Activated B cell treated with CpG ODN at 0.5 μM for 24 hours (primary cell): ENCODE results near the gene XIRP1. TPM values are rescaled to one million over a fixed set of nuclear protein-coding genes. Genes with fewer than 3 reads are reported as not detected.
A peak's percentile ranks its signal among the peaks of the same experiment; 100 is the strongest.

Experiments
- ATAC-seq: fragments of 200-7000 bp; cut with Tn5 transposase; one replicate; pipeline ENCODE4 v1.10.0; 2021; ENCODE audit warnings: low read depth, mild to moderate bottlenecking, moderate library complexity
- CTCF ChIA-PET: fragments of 350-600 bp; sonication (Branson Sonifier 250); formaldehyde crosslinking; loops from one replicate; lab custom pipeline; 2021; ENCODE audit warnings: antibody characterized with exemption; lab: Charles Lee
- POLR2A ChIA-PET: fragments of 350-600 bp; sonication (Branson Sonifier 250); formaldehyde crosslinking; loops from one replicate; lab custom pipeline; 2021; ENCODE audit warnings: antibody characterized with exemption; lab: Charles Lee
- DNase-seq: peaks from one replicate; pipeline ENCODE4 v3.0.0; 2022
- H3K27ac Mint-ChIP-seq: one replicate; pipeline ENCODE4 v1.8.0; 2020; ENCODE audit warnings: mixed read lengths
- H3K27me3 Mint-ChIP-seq: one replicate; pipeline ENCODE4 v1.8.0; 2021; ENCODE audit warnings: mixed read lengths
- H3K36me3 Mint-ChIP-seq: one replicate; pipeline ENCODE4 v1.8.0; 2021; ENCODE audit warnings: low read depth, mixed read lengths
- H3K4me1 Mint-ChIP-seq: one replicate; pipeline ENCODE4 v1.8.0; 2021; ENCODE audit warnings: mixed read lengths
- H3K4me3 Mint-ChIP-seq: one replicate; pipeline ENCODE4 v1.8.0; 2020; ENCODE audit warnings: mild to moderate bottlenecking, mixed read lengths
- H3K9me3 Mint-ChIP-seq: one replicate; pipeline ENCODE4 v1.8.0; 2020; ENCODE audit warnings: mixed read lengths
- CTCF ChIP-seq: fragments of 200-600 bp; IDR thresholded peaks from one replicate; pipeline ENCODE4 v1.8.0; 2022; ENCODE audit warnings: antibody characterized with exemption, mild to moderate bottlenecking
- intact Hi-C: fragments of 100-400 bp; cut with micrococcal nuclease; formaldehyde crosslinking; loops from one replicate; pipeline ENCODE4 v1.15.1; 2024
- total RNA-seq: library from RNA; stranded (reverse); gene quantifications from 2 replicates; pipeline ENCODE4 v1.2.3, GENCODE V29; 2022

Gene XIRP1
- total RNA-seq, 1 donor from 2014 or later = 0.60 TPM

DNA sequence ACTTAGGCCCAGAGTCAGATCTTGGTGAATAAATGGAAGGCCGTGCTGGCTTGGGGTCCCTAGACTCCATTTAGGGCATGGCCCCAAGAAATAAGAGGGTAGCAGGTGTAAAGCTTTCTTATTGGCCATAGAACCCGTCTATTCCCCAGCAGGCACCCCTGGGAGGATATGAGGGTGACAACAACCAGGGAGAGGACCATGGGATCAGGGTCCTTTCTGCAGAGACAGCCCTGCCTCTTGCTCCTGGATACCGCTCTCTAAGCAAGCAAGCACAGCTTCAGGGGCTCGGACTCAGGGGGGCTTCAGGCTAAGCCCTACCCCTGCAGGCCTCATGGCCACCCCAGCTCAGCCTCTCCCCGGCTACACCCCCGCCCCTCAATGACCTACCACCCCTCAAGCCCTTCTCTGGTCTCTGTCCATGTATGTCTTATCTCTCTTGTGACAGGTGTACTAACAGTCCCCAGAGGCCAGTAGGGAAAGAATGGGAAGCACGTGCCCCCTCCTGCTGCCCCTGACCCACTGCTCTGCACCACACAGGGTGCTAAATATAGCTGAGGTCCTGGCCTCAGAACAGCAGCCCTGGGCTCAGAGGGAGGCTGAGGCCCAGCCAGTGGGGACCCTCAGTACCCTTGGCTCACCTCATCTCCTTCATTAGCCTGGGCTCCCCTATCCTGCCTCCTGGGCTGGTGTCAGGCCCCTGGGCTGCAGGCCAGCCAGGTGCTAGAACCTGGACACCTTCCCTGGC, 1.9 kb downstream of the XIRP1 start:
- TF ChIP-seq CTCF = no peak
- Mint-ChIP-seq H3K27ac (no peak overlapping the region), H3K9me3 (no peaks in the 10 kb centered on the region), H3K36me3 (no peaks in the 10 kb centered on the region), H3K4me3 (no peak overlapping the region), H3K4me1 (peaks cover 18% of the 10 kb centered on the region), H3K27me3 (no peaks in the 10 kb centered on the region)
- ATAC-seq = no peak
- no peak for DNase-seq
- ChIA-PET POLR2A (interaction anchor here (0.7 to 5.1 kb wide), 4 partner anchors 12 to 97 kb away, joined by 3 to 39 read pairs (median 4); no protein-coding TSS in a partner anchor), CTCF (interaction anchor here (0.6 to 14.8 kb wide), 23 partner anchors 12 to 187 kb away, joined by 3 to 585 read pairs (median 5); partner anchors contain the start of gene CX3CR1)
- intact Hi-C loops = loop anchor here (1.0 kb wide), 1 partner anchor 71 kb away; no protein-coding TSS in a partner anchor

- DNase-seq = peak; percentile 44
- Mint-ChIP-seq H3K4me3 (no peak overlapping the region), H3K36me3 (no peaks in the 10 kb centered on the region), H3K27me3 (no peaks in the 10 kb centered on the region), H3K4me1 (peaks cover 18% of the 10 kb centered on the region), H3K9me3 (no peaks in the 10 kb centered on the region), H3K27ac (no peak overlapping the region)
- ATAC-seq = peak; percentile 87
- TF ChIP-seq CTCF = no peak
- POLR2A ChIA-PET = interaction anchor here (1.0 to 5.1 kb wide), 2 partner anchors 62 to 98 kb away, joined by 3 to 39 read pairs; no protein-coding TSS in a partner anchor
- intact Hi-C loops = loop anchor here (1.0 kb wide), 5 partner anchors 18 to 188 kb away; no protein-coding TSS in a partner anchor
- CTCF ChIA-PET = interaction anchor here (0.6 to 14.8 kb wide), 27 partner anchors 12 to 217 kb away, joined by 3 to 585 read pairs (median 4); partner anchors contain the start of genes CX3CR1 and RPSA
These were observed 2.5 kb downstream of the XIRP1 start for GRCh38 chr3:39189959-39190269.

DNA sequence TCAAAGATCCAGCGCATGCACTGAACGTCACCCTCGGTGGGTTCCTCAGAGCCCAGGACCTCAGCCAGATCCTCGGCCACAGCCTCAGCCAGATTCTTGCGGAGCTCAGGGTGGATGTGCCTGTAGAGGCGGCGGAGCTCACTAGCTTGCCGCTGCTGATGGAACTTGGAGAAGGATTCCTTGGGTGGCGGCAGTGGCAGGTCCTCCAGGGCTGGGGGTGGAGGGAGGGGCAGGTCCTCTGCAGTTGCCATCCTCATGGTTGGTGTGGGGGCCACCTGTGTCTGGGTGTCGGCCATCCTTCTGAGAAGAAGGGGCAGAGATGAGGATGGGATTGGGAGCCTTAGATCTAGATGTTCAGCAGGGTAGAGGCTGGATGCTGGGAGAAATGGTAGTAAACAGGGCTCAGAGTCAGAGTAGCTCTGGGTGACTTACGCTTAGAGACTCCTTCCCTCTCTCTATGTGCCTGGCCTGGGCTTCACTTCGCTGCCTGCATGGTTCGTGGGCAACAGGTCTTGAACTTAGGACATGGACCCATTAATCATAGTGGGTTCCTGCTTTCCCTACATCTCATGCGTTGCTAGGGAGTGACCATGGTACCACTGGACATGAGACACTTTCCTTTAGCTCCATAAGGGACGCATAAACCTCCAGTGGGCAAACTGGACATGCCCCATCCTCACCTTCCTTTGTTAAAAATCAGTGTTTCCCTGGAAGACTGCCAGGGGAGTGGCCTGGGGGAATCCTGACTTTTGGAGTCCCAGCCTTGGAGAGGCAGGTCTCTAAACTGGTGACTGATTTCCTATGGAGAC, 3.0 kb downstream of the XIRP1 start:
- no peak overlapping the region for H3K27ac Mint-ChIP-seq
- ChIA-PET POLR2A (interaction anchor here (0.7 to 5.1 kb wide), 3 partner anchors 61 to 98 kb away, joined by 3 to 39 read pairs (median 6); no protein-coding TSS in a partner anchor), CTCF (interaction anchor here (0.8 to 14.8 kb wide), 25 partner anchors 11 to 218 kb away, joined by 3 to 585 read pairs (median 5); partner anchors contain the start of genes CX3CR1, RPSA and TTC21A)
- H3K4me1 Mint-ChIP-seq = peaks cover 18% of the 10 kb centered on the region
- no peaks in the 10 kb centered on the region for H3K36me3 Mint-ChIP-seq
- no peak overlapping the region for H3K4me3 Mint-ChIP-seq
- ATAC-seq = no peak
- H3K27me3 Mint-ChIP-seq = no peaks in the 10 kb centered on the region
- intact Hi-C loops = loop anchor here (1.0 kb wide), 4 partner anchors 19 to 189 kb away; no protein-coding TSS in a partner anchor
- no peak for DNase-seq
- H3K9me3 Mint-ChIP-seq = no peaks in the 10 kb centered on the region
- TF ChIP-seq CTCF = no peak

GRCh38 chr3:39188271-39189149, 3.9 kb downstream of the XIRP1 start:
- ChIA-PET CTCF (interaction anchor here (0.8 to 14.8 kb wide), 8 partner anchors 21 to 189 kb away, joined by 3 to 585 read pairs (median 8); partner anchors contain the start of gene TTC21A), POLR2A (interaction anchor here (0.7 to 5.1 kb wide), 2 partner anchors 80 to 99 kb away, joined by 6 to 39 read pairs; no protein-coding TSS in a partner anchor)
- no peak for TF ChIP-seq CTCF
- Mint-ChIP-seq H3K9me3 (no peaks in the 10 kb centered on the region), H3K27ac (no peak overlapping the region), H3K4me3 (no peak overlapping the region), H3K27me3 (no peaks in the 10 kb centered on the region), H3K36me3 (no peaks in the 10 kb centered on the region), H3K4me1 (peaks cover 18% of the 10 kb centered on the region)
- no peak for ATAC-seq
- intact Hi-C loops = loop anchor here (1.0 kb wide), 4 partner anchors 20 to 190 kb away; no protein-coding TSS in a partner anchor
- DNase-seq = no peak
